Testis (tissue), 3 donors: ENCODE data around the gene NR4A2. TPM values are rescaled to one million over a fixed set of nuclear protein-coding genes. Genes with fewer than 3 reads are reported as not detected.
A peak's percentile ranks its signal among the peaks of the same experiment; 100 is the strongest.

ENCODE experiments used
- DNase-seq: peaks from one replicate; pipeline ENCODE4 v3.0.0-alpha.2; 2019
- H3K27ac ChIP-seq, 2 donors: fragments of 200-600 bp; sonication (generic); one replicate each; pipeline ENCODE4 v1.5.1; 2019
- H3K27me3 ChIP-seq: fragments of 200-600 bp; sonication (generic); one replicate; pipeline ENCODE4 v1.5.1; 2019
- H3K36me3 ChIP-seq: fragments of 200-600 bp; sonication (generic); one replicate; pipeline ENCODE4 v1.5.1; 2017; ENCODE audit warnings: low read depth; ENCODE audit errors: missing control alignments
- H3K4me1 ChIP-seq: fragments of 200-600 bp; sonication (generic); one replicate; pipeline ENCODE4 v1.5.1; 2019
- H3K4me3 ChIP-seq, 2 donors: fragments of 200-600 bp; sonication (generic); one replicate each; pipeline ENCODE4 v1.5.1; 2017 to 2019
- H3K9me3 ChIP-seq: fragments of 200-600 bp; sonication (generic); one replicate; pipeline ENCODE4 v1.5.1; 2017
- CTCF ChIP-seq, 3 experiments: fragments of 450-650 bp in 2 of 3; fragments of 200-600 bp in 1 of 3; sonication (generic) in 1 of 3; IDR thresholded peaks; one replicate each; pipeline ENCODE4 v1.5.1; 2016 to 2019; ENCODE audit warnings: antibody characterized with exemption in 3 of 3, mild to moderate bottlenecking in 2 of 3, moderate library complexity in 1 of 3
- POLR2A ChIP-seq: fragments of 450-650 bp; IDR thresholded peaks from one replicate; pipeline ENCODE4 v1.6.1; 2017; ENCODE audit warnings: antibody characterized with exemption, mild to moderate bottlenecking, moderate library complexity
- WGBS, 2 donors: methylation state at CpG; one replicate each; pipeline ENCODE4 v1.1.5; 2018; 5-methylcytosine and 5-hydroxymethylcytosine counted together
- intact Hi-C: fragments of 100-400 bp; cut with DNase I; formaldehyde crosslinking; loops from one replicate; pipeline ENCODE4 v1.15.1; 2023; ENCODE audit warnings: low total_unique reads
- polyA plus RNA-seq: library from polyadenylated mRNA; stranded (reverse); fragments of 350-450 nt; fragmentation: Illumina TruSeq; extraction: RNeasy Lipid Tissue Mini Kit (QIAGEN cat#74804); gene quantifications from one replicate; pipeline ENCODE4 v1.2.3, GENCODE V29; 2014; ENCODE audit warnings: low read depth, low replicate concordance; ENCODE audit not compliant: insufficient read depth
- total RNA-seq, 2 donors: library from RNA; depleted of rRNA; stranded (reverse); fragments of >200 nt; gene quantifications; one replicate each; pipeline ENCODE4 v1.2.3, GENCODE V29; 2016

Gene NR4A2
- total and polyA plus RNA-seq, 3 donors from 2014 or later = 3.2 to 9.5 (median 3.9) TPM

- peak overlapping the region; percentile 91 to 98 for H3K27ac ChIP-seq
- peak overlapping the region; percentile 69 to 76 for H3K4me3 ChIP-seq
- intact Hi-C loops = no loop called here
- TF ChIP-seq POLR2A (no peak), CTCF (IDR thresholded peaks at IDR 0.05) (no peak)
- H3K36me3 ChIP-seq = no peaks in the 10 kb centered on the region
- no peaks in the 10 kb centered on the region for H3K9me3 ChIP-seq
- no peaks in the 10 kb centered on the region for H3K27me3 ChIP-seq
- no peak for DNase-seq
- peaks cover 2% of the 10 kb centered on the region for H3K4me1 ChIP-seq
- WGBS, 2 donors = 1% methylated on average over 15 to 28 of the region's 28 CpGs
Observed at GRCh38 chr2:156333274-156333950, 891 bp upstream of the NR4A2 start.

DNA sequence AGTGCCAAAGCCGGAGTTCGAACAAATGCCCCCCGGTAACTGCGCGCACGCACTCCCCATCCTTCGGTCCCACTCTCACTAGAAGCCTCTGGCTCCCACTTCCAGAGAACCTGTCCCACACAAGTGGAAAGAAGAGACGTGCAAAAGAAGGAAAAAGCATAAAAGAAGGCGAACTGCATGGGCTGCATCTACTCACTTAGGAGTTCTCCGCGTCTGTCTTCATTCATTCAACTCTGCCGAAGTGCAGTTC lies 312 bp downstream of the NR4A2 start:
- 0% methylated on average over 10 to 12 of the region's 12 CpGs for WGBS, 2 donors
- Histone ChIP-seq H3K4me1 (peaks cover 2% of the 10 kb centered on the region), H3K36me3 (no peaks in the 10 kb centered on the region), H3K27me3 (no peaks in the 10 kb centered on the region), H3K4me3 (peak overlapping the region; percentile 69 to 76), H3K9me3 (no peaks in the 10 kb centered on the region), H3K27ac (peak overlapping the region; percentile 91 to 98)
- DNase-seq = no peak
- intact Hi-C loops = no loop called here
- no peak for TF ChIP-seq CTCF (IDR thresholded peaks at IDR 0.05)
- no peak for TF ChIP-seq POLR2A

GRCh38 chr2:156331572-156332283 lies 793 bp downstream of the NR4A2 start:
- H3K4me3 ChIP-seq = peak overlapping the region; percentile 69 to 76
- intact Hi-C loops = no loop called here
- no peaks in the 10 kb centered on the region for H3K9me3 ChIP-seq
- no peaks in the 10 kb centered on the region for H3K36me3 ChIP-seq
- DNase-seq = peak; percentile 70
- peaks cover 2% of the 10 kb centered on the region for H3K4me1 ChIP-seq
- H3K27me3 ChIP-seq = no peaks in the 10 kb centered on the region
- WGBS, 2 donors = 2 to 3% methylated on average over 13 to 18 of the region's 18 CpGs
- H3K27ac ChIP-seq = peak overlapping the region; percentile 91 to 98
- no peak for TF ChIP-seq CTCF (IDR thresholded peaks at IDR 0.05)
- no peak for TF ChIP-seq POLR2A

GRCh38 chr2:156329927-156330726 lies 2.4 kb downstream of the NR4A2 start:
- TF ChIP-seq POLR2A = no peak
- no peak for TF ChIP-seq CTCF (IDR thresholded peaks at IDR 0.05)
- no peak overlapping the region for H3K4me3 ChIP-seq
- 51 to 67% methylated on average over 23 of the region's 23 CpGs for WGBS, 2 donors
- no peaks in the 10 kb centered on the region for H3K36me3 ChIP-seq
- no peaks in the 10 kb centered on the region for H3K9me3 ChIP-seq
- no peak for DNase-seq
- intact Hi-C loops = no loop called here
- H3K27me3 ChIP-seq = no peaks in the 10 kb centered on the region
- H3K4me1 ChIP-seq = peaks cover 2% of the 10 kb centered on the region
- H3K27ac ChIP-seq = no peak overlapping the region
